GM19240 (cell line): ENCODE measurements around the gene C6orf118.

Experiments used
- DNase-seq: peaks from one replicate; pipeline ENCODE4 v3.0.0; 2011; ENCODE audit warnings: low spot score; ENCODE audit not compliant: insufficient read length

The C6orf118 gene

GRCh38 chr6:165308926-165309731 is at the start of gene C6orf118:
Gene C6orf118 (minus strand): TSS chr6:165309605. CDS start chr6:165309586, 19 bp downstream.
- no peak for DNase-seq

- DNase-seq: no peak
Observed at GRCh38 chr6:165345700-165346099, 36.3 kb upstream of the C6orf118 start.

GRCh38 chr6:165340532-165340931 is 31.1 kb upstream of the C6orf118 start:
- DNase-seq: no peak

GRCh38 chr6:165325609-165326008 is 16.2 kb upstream of the C6orf118 start:
- no peak for DNase-seq

- DNase-seq: no peak
Observed at GRCh38 chr6:165321555-165322145, 12.2 kb upstream of the C6orf118 start.

- DNase-seq: no peak
Observed at GRCh38 chr6:165321150-165321549, 11.7 kb upstream of the C6orf118 start.

- no peak for DNase-seq
Observed at GRCh38 chr6:165317723-165318122, 8.3 kb upstream of the C6orf118 start.

GRCh38 chr6:165306955-165307354 is 2.5 kb downstream of the C6orf118 start:
- no peak for DNase-seq

GRCh38 chr6:165301372-165302246 is 7.8 kb downstream of the C6orf118 start:
- no peak for DNase-seq

GRCh38 chr6:165300422-165300936 is 8.9 kb downstream of the C6orf118 start:
- no peak for DNase-seq

GRCh38 chr6:165298875-165299274 is 10.5 kb downstream of the C6orf118 start:
- DNase-seq: no peak

- DNase-seq: no peak
Observed at GRCh38 chr6:165298402-165298801, 11.0 kb downstream of the C6orf118 start.

- no peak for DNase-seq
Observed at GRCh38 chr6:165292657-165293056, 16.7 kb downstream of the C6orf118 start.

- DNase-seq: no peak
Observed at GRCh38 chr6:165274611-165275010, 34.8 kb downstream of the C6orf118 start.

- no peak for DNase-seq
Observed at GRCh38 chr6:165272585-165272984, 36.8 kb downstream of the C6orf118 start.

- no peak for DNase-seq
Observed at GRCh38 chr6:165268987-165269386, 40.4 kb downstream of the C6orf118 start.

GRCh38 chr6:165266621-165267020 is 42.8 kb downstream of the C6orf118 start:
- no peak for DNase-seq

GRCh38 chr6:165266191-165266590 is 43.2 kb downstream of the C6orf118 start:
- DNase-seq: no peak

- DNase-seq: no peak
Observed at GRCh38 chr6:165260462-165260861, 48.9 kb downstream of the C6orf118 start.

GRCh38 chr6:165249808-165250207 is 59.6 kb downstream of the C6orf118 start:
- DNase-seq: no peak

- DNase-seq: no peak
Observed at GRCh38 chr6:165245701-165246100, 63.7 kb downstream of the C6orf118 start.

- no peak for DNase-seq
Observed at GRCh38 chr6:165245287-165245686, 64.1 kb downstream of the C6orf118 start.
